Upper lobe of right lung (tissue), 1 donor: ENCODE results near the gene GHRHR. TPM values are rescaled to one million over a fixed set of nuclear protein-coding genes. Genes with fewer than 3 reads are reported as not detected.

Experiments
- ATAC-seq: fragments of 200-7000 bp; cut with Tn5 transposase; one replicate; pipeline ENCODE4 v1.9.1; 2020; ENCODE audit warnings: mild to moderate bottlenecking, moderate library complexity
- DNase-seq: peaks from one replicate; pipeline ENCODE4 v3.0.0-alpha.2; 2020
- H3K27ac ChIP-seq: fragments of 200-600 bp; one replicate; pipeline ENCODE4 v1.8.0; 2022
- H3K27me3 ChIP-seq: fragments of 200-600 bp; one replicate; pipeline ENCODE4 v1.8.0; 2022; ENCODE audit warnings: mild to moderate bottlenecking
- H3K36me3 ChIP-seq: fragments of 200-600 bp; one replicate; pipeline ENCODE4 v1.8.0; 2022
- H3K4me1 ChIP-seq: fragments of 200-600 bp; one replicate; pipeline ENCODE4 v1.8.0; 2022
- H3K4me3 ChIP-seq: fragments of 200-600 bp; one replicate; pipeline ENCODE4 v1.8.0; 2022; ENCODE audit warnings: mild to moderate bottlenecking
- H3K9me3 ChIP-seq: fragments of 200-600 bp; one replicate; pipeline ENCODE4 v1.8.0; 2022
- CTCF ChIP-seq: fragments of 200-600 bp; IDR thresholded peaks from one replicate; pipeline ENCODE4 v1.8.0; 2022; ENCODE audit warnings: antibody characterized with exemption
- intact Hi-C: fragments of 100-400 bp; cut with DNase I; formaldehyde crosslinking; loops from one replicate; pipeline ENCODE4 v1.11.0; 2022
- total RNA-seq: library from RNA; stranded (reverse); fragmentation: NEBNext Ultra II Directional; extraction: Animal tissue kit (Norgen Biotek cat#: 25700); gene quantifications from one replicate; pipeline ENCODE4 v1.2.1, GENCODE V29; 2021
- donor health status: DM: no; HTN: yes; CAD: no; lungs with severe emphysema.

The GHRHR gene
- total RNA-seq, 1 donor from 2014 or later = not detected

GRCh38 chr7:30980751-30981150 lies 17.0 kb downstream of the GHRHR start:
- no peaks in the 10 kb centered on the region for H3K9me3 ChIP-seq
- H3K27me3 ChIP-seq = no peaks in the 10 kb centered on the region
- no peak for TF ChIP-seq CTCF
- no peak overlapping the region for H3K4me3 ChIP-seq
- H3K4me1 ChIP-seq = no peaks in the 10 kb centered on the region
- intact Hi-C loops = no loop called here
- H3K36me3 ChIP-seq = no peaks in the 10 kb centered on the region
- no peak for ATAC-seq
- no peak for DNase-seq
- no peak overlapping the region for H3K27ac ChIP-seq

- no peaks in the 10 kb centered on the region for H3K36me3 ChIP-seq
- intact Hi-C loops = no loop called here
- DNase-seq = peak; percentile 88
- peak; percentile 91 for ATAC-seq
- H3K4me3 ChIP-seq = no peak overlapping the region
- peaks cover 5% of the 10 kb centered on the region for H3K4me1 ChIP-seq
- no peaks in the 10 kb centered on the region for H3K9me3 ChIP-seq
- peak; percentile 95 for TF ChIP-seq CTCF
- H3K27ac ChIP-seq = no peak overlapping the region
- no peaks in the 10 kb centered on the region for H3K27me3 ChIP-seq
Observed at GRCh38 chr7:30983042-30983913, 19.5 kb downstream of the GHRHR start.

GRCh38 chr7:30983914-30984247 lies 20.1 kb downstream of the GHRHR start:
- intact Hi-C loops = no loop called here
- DNase-seq (no peak), ATAC-seq (no peak)
- Histone ChIP-seq H3K4me1 (peaks cover 11% of the 10 kb centered on the region), H3K27me3 (no peaks in the 10 kb centered on the region), H3K4me3 (no peak overlapping the region), H3K9me3 (no peaks in the 10 kb centered on the region), H3K27ac (no peak overlapping the region), H3K36me3 (no peaks in the 10 kb centered on the region)
- TF ChIP-seq CTCF = no peak

- no peak for TF ChIP-seq CTCF
- Histone ChIP-seq H3K27ac (no peak overlapping the region), H3K36me3 (no peaks in the 10 kb centered on the region), H3K9me3 (no peaks in the 10 kb centered on the region), H3K4me3 (no peak overlapping the region), H3K27me3 (no peaks in the 10 kb centered on the region), H3K4me1 (peaks cover 12% of the 10 kb centered on the region)
- no peak for ATAC-seq
- no peak for DNase-seq
- intact Hi-C loops = loop anchor here (5.0 kb wide), 1 partner anchor 138 kb away; no protein-coding TSS in a partner anchor
Observed at GRCh38 chr7:30984359-30985107, 20.8 kb downstream of the GHRHR start.

- peaks cover 12% of the 10 kb centered on the region for H3K4me1 ChIP-seq
- no peaks in the 10 kb centered on the region for H3K27me3 ChIP-seq
- H3K27ac ChIP-seq = no peak overlapping the region
- H3K36me3 ChIP-seq = no peaks in the 10 kb centered on the region
- no peak for TF ChIP-seq CTCF
- DNase-seq (no peak), ATAC-seq (no peak)
- intact Hi-C loops = loop anchor here (5.0 kb wide), 1 partner anchor 137 kb away; no protein-coding TSS in a partner anchor
- no peaks in the 10 kb centered on the region for H3K9me3 ChIP-seq
- H3K4me3 ChIP-seq = no peak overlapping the region
Observed at GRCh38 chr7:30985756-30986155, 22.0 kb downstream of the GHRHR start.
